Myocyte (in vitro differentiated cells): ENCODE results near the gene B3GAT1. TPM values are rescaled to one million over a fixed set of nuclear protein-coding genes. Genes with fewer than 3 reads are reported as not detected.

Experiments
- DNase-seq: peaks from one replicate; pipeline ENCODE4 v3.0.0-alpha.2; 2012; ENCODE audit warnings: low read depth
- total RNA-seq: library from RNA; depleted of rRNA; stranded (reverse); fragments of >200 nt; gene quantifications from 2 replicates; pipeline ENCODE4 v1.2.3, GENCODE V29; 2014

The B3GAT1 gene
- total RNA-seq, 1 donor from 2014 or later: not detected

- no peak for DNase-seq
Observed at GRCh38 chr11:134441706-134442105, 29.7 kb upstream of the B3GAT1 start.

GRCh38 chr11:134441281-134441680, 29.2 kb upstream of the B3GAT1 start:
- no peak for DNase-seq

- DNase-seq: no peak
Observed at GRCh38 chr11:134440851-134441250, 28.8 kb upstream of the B3GAT1 start.

GRCh38 chr11:134438542-134439537, 26.8 kb upstream of the B3GAT1 start:
- DNase-seq: peak; percentile 2

GRCh38 chr11:134437821-134438220, 25.8 kb upstream of the B3GAT1 start:
- no peak for DNase-seq

- no peak for DNase-seq
Observed at GRCh38 chr11:134436781-134437180, 24.7 kb upstream of the B3GAT1 start.

GRCh38 chr11:134433806-134434205, 21.8 kb upstream of the B3GAT1 start:
- no peak for DNase-seq

GRCh38 chr11:134433251-134433650, 21.2 kb upstream of the B3GAT1 start:
- no peak for DNase-seq

- no peak for DNase-seq
Observed at GRCh38 chr11:134432776-134433175, 20.7 kb upstream of the B3GAT1 start.

GRCh38 chr11:134429106-134429505, 17.1 kb upstream of the B3GAT1 start:
- no peak for DNase-seq

GRCh38 chr11:134425816-134426536, 13.9 kb upstream of the B3GAT1 start:
- no peak for DNase-seq

GRCh38 chr11:134425413-134425812, 13.4 kb upstream of the B3GAT1 start:
- no peak for DNase-seq

- no peak for DNase-seq
Observed at GRCh38 chr11:134423106-134423505, 11.1 kb upstream of the B3GAT1 start.

GRCh38 chr11:134417871-134418840, 6.1 kb upstream of the B3GAT1 start:
- no peak for DNase-seq

GRCh38 chr11:134416726-134417125, 4.7 kb upstream of the B3GAT1 start:
- DNase-seq: no peak

GRCh38 chr11:134414766-134415765, 3.0 kb upstream of the B3GAT1 start:
- DNase-seq: no peak

GRCh38 chr11:134413826-134414731, 2.0 kb upstream of the B3GAT1 start:
- no peak for DNase-seq

GRCh38 chr11:134413043-134413825, 1.2 kb upstream of the B3GAT1 start:
- DNase-seq: no peak
